ENCODE measurements around the gene RBM4B. TPM values are rescaled to one million over a fixed set of nuclear protein-coding genes. Genes with fewer than 3 reads are reported as not detected.

RBM4B gene
- total RNA-seq, 2 donors from 2014 or later, result 14.1 to 16.5 TPM

GRCh38 chr11:66719111-66719872 lies 41.6 kb upstream of the RBM4B start:
- TF ChIP-seq, protein P1, sequence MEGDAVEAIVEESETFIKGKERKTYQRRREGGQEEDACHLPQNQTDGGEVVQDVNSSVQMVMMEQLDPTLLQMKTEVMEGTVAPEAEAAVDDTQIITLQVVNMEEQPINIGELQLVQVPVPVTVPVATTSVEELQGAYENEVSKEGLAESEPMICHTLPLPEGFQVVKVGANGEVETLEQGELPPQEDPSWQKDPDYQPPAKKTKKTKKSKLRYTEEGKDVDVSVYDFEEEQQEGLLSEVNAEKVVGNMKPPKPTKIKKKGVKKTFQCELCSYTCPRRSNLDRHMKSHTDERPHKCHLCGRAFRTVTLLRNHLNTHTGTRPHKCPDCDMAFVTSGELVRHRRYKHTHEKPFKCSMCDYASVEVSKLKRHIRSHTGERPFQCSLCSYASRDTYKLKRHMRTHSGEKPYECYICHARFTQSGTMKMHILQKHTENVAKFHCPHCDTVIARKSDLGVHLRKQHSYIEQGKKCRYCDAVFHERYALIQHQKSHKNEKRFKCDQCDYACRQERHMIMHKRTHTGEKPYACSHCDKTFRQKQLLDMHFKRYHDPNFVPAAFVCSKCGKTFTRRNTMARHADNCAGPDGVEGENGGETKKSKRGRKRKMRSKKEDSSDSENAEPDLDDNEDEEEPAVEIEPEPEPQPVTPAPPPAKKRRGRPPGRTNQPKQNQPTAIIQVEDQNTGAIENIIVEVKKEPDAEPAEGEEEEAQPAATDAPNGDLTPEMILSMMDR (IDR thresholded peaks at IDR 0.05), result no peak
- Histone ChIP-seq H3K4me3 (no peak overlapping the region), H3K36me3 (no peaks in the 10 kb centered on the region), H3K27ac (no peak overlapping the region), H3K9me3 (no peaks in the 10 kb centered on the region), H3K4me1 (no peaks in the 10 kb centered on the region), H3K27me3 (no peaks in the 10 kb centered on the region), H3K9ac (ENCODE audit: low read depth in 2 of 2, low read length in 2 of 2) (no peak overlapping the region)
- intact Hi-C loops (cut with DNase I), result no loop called here
- no peak for DNase-seq

GRCh38 chr11:66718320-66718971 lies 40.8 kb upstream of the RBM4B start:
- no peak overlapping the region for H3K27ac ChIP-seq
- H3K4me3 ChIP-seq, result peak overlapping the region; percentile 6
- peak; percentile 71 for DNase-seq
- intact Hi-C loops (cut with DNase I), result no loop called here
- H3K9me3 ChIP-seq, result no peaks in the 10 kb centered on the region
- H3K9ac ChIP-seq (ENCODE audit: low read depth in 2 of 2, low read length in 2 of 2), result peak overlapping the region in 1 of 2 donors; percentile 51
- no peaks in the 10 kb centered on the region for H3K27me3 ChIP-seq
- TF ChIP-seq, protein P1 (IDR thresholded peaks at IDR 0.05), result peak; percentile 13
- H3K36me3 ChIP-seq, result no peaks in the 10 kb centered on the region
- H3K4me1 ChIP-seq, result no peaks in the 10 kb centered on the region

DNA sequence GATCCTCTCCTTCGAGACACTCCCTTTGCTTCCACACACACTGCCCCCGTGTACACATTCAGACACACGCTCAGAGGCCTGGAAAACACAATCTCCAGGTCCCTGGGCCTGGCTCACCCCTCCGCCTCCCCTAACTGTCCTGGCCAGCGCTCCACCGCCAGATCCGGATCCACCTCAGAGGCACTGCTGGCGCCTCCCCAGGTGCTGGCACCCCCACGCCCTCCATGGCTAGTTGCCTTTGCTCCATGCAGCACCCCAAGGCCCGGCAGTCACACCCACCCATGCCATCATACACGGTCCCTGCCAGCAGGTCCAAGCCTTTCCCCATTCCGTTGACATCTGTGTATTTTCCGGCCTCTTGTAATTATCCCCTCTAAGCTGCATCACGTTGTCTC lies 40.2 kb upstream of the RBM4B start:
- Histone ChIP-seq H3K9ac (ENCODE audit: low read depth in 2 of 2, low read length in 2 of 2) (peak overlapping the region in 1 of 2 donors; percentile 51), H3K27me3 (no peaks in the 10 kb centered on the region), H3K4me1 (no peaks in the 10 kb centered on the region), H3K36me3 (no peaks in the 10 kb centered on the region), H3K27ac (no peak overlapping the region), H3K4me3 (peak overlapping the region; percentile 6), H3K9me3 (no peaks in the 10 kb centered on the region)
- DNase-seq, result no peak
- TF ChIP-seq, protein P1 (IDR thresholded peaks at IDR 0.05), result no peak
- intact Hi-C loops (cut with DNase I), result no loop called here

GRCh38 chr11:66716996-66717395 lies 39.3 kb upstream of the RBM4B start:
- H3K9ac ChIP-seq (ENCODE audit: low read depth in 2 of 2, low read length in 2 of 2), result no peak overlapping the region
- no peak for DNase-seq
- no peaks in the 10 kb centered on the region for H3K27me3 ChIP-seq
- no peak overlapping the region for H3K4me3 ChIP-seq
- no peaks in the 10 kb centered on the region for H3K9me3 ChIP-seq
- H3K4me1 ChIP-seq, result no peaks in the 10 kb centered on the region
- intact Hi-C loops (cut with DNase I), result no loop called here
- H3K27ac ChIP-seq, result no peak overlapping the region
- H3K36me3 ChIP-seq, result no peaks in the 10 kb centered on the region
- TF ChIP-seq, protein P1 (IDR thresholded peaks at IDR 0.05), result no peak

- Histone ChIP-seq H3K4me1 (no peaks in the 10 kb centered on the region), H3K27ac (no peak overlapping the region), H3K9ac (ENCODE audit: low read depth in 2 of 2, low read length in 2 of 2) (no peak overlapping the region), H3K9me3 (no peaks in the 10 kb centered on the region), H3K4me3 (no peak overlapping the region), H3K27me3 (no peaks in the 10 kb centered on the region), H3K36me3 (no peaks in the 10 kb centered on the region)
- intact Hi-C loops (cut with DNase I), result no loop called here
- TF ChIP-seq, protein P1 (IDR thresholded peaks at IDR 0.05), result no peak
- no peak for DNase-seq
Measured at GRCh38 chr11:66715346-66716085, 37.8 kb upstream of the RBM4B start.
